Measurements from ENCODE around the gene ACTL8. TPM values are rescaled to one million over a fixed set of nuclear protein-coding genes. Genes with fewer than 3 reads are reported as not detected.

Gene ACTL8
- not detected for total RNA-seq

GRCh38 chr1:17755120-17755519, at the start of gene ACTL8:
ACTL8 (plus strand) TSS chr1:17755333; CDS start chr1:17823009, 67,676 bp downstream.
- Histone ChIP-seq H3K4me1 (ENCODE audit: insufficient read depth, low read length) (no peaks in the 10 kb centered on the region), H3K9me3 (ENCODE audit: low read depth, low read length) (peaks cover 19% of the 10 kb centered on the region), H3K4me3 (ENCODE audit: low read length) (no peak within 1 kb of the TSS), H3K27me3 (ENCODE audit: insufficient read depth, low read length) (no peaks in the 10 kb centered on the region)

GRCh38 chr1:17706445-17706844, 48.7 kb upstream of the ACTL8 start:
- Histone ChIP-seq H3K4me3 (ENCODE audit: low read length) (no peak overlapping the region), H3K27me3 (ENCODE audit: insufficient read depth, low read length) (no peaks in the 10 kb centered on the region), H3K4me1 (ENCODE audit: insufficient read depth, low read length) (no peaks in the 10 kb centered on the region), H3K9me3 (ENCODE audit: low read depth, low read length) (no peaks in the 10 kb centered on the region)

GRCh38 chr1:17709981-17710380, 45.2 kb upstream of the ACTL8 start:
- H3K4me1 ChIP-seq (ENCODE audit: insufficient read depth, low read length) = no peaks in the 10 kb centered on the region
- H3K4me3 ChIP-seq (ENCODE audit: low read length) = no peak overlapping the region
- H3K9me3 ChIP-seq (ENCODE audit: low read depth, low read length) = no peaks in the 10 kb centered on the region
- H3K27me3 ChIP-seq (ENCODE audit: insufficient read depth, low read length) = no peaks in the 10 kb centered on the region

- no peaks in the 10 kb centered on the region for H3K9me3 ChIP-seq (ENCODE audit: low read depth, low read length)
- H3K4me3 ChIP-seq (ENCODE audit: low read length) = no peak overlapping the region
- no peaks in the 10 kb centered on the region for H3K4me1 ChIP-seq (ENCODE audit: insufficient read depth, low read length)
- H3K27me3 ChIP-seq (ENCODE audit: insufficient read depth, low read length) = no peaks in the 10 kb centered on the region
Measured at GRCh38 chr1:17710889-17711576, 44.1 kb upstream of the ACTL8 start.

- H3K27me3 ChIP-seq (ENCODE audit: insufficient read depth, low read length) = no peaks in the 10 kb centered on the region
- no peaks in the 10 kb centered on the region for H3K9me3 ChIP-seq (ENCODE audit: low read depth, low read length)
- no peak overlapping the region for H3K4me3 ChIP-seq (ENCODE audit: low read length)
- no peaks in the 10 kb centered on the region for H3K4me1 ChIP-seq (ENCODE audit: insufficient read depth, low read length)
Measured at GRCh38 chr1:17711577-17711910, 43.6 kb upstream of the ACTL8 start.

GRCh38 chr1:17711941-17712340, 43.2 kb upstream of the ACTL8 start:
- Histone ChIP-seq H3K27me3 (ENCODE audit: insufficient read depth, low read length) (no peaks in the 10 kb centered on the region), H3K9me3 (ENCODE audit: low read depth, low read length) (no peaks in the 10 kb centered on the region), H3K4me1 (ENCODE audit: insufficient read depth, low read length) (no peaks in the 10 kb centered on the region), H3K4me3 (ENCODE audit: low read length) (no peak overlapping the region)

- H3K4me1 ChIP-seq (ENCODE audit: insufficient read depth, low read length) = no peaks in the 10 kb centered on the region
- no peaks in the 10 kb centered on the region for H3K27me3 ChIP-seq (ENCODE audit: insufficient read depth, low read length)
- no peak overlapping the region for H3K4me3 ChIP-seq (ENCODE audit: low read length)
- no peaks in the 10 kb centered on the region for H3K9me3 ChIP-seq (ENCODE audit: low read depth, low read length)
Measured at GRCh38 chr1:17713993-17714392, 41.1 kb upstream of the ACTL8 start.

GRCh38 chr1:17717594-17718535, 37.3 kb upstream of the ACTL8 start:
- H3K9me3 ChIP-seq (ENCODE audit: low read depth, low read length) = no peaks in the 10 kb centered on the region
- no peaks in the 10 kb centered on the region for H3K27me3 ChIP-seq (ENCODE audit: insufficient read depth, low read length)
- no peak overlapping the region for H3K4me3 ChIP-seq (ENCODE audit: low read length)
- H3K4me1 ChIP-seq (ENCODE audit: insufficient read depth, low read length) = no peaks in the 10 kb centered on the region

- H3K4me1 ChIP-seq (ENCODE audit: insufficient read depth, low read length) = no peaks in the 10 kb centered on the region
- H3K9me3 ChIP-seq (ENCODE audit: low read depth, low read length) = no peaks in the 10 kb centered on the region
- H3K4me3 ChIP-seq (ENCODE audit: low read length) = no peak overlapping the region
- H3K27me3 ChIP-seq (ENCODE audit: insufficient read depth, low read length) = no peaks in the 10 kb centered on the region
Measured at GRCh38 chr1:17719874-17720273, 35.3 kb upstream of the ACTL8 start.

- H3K4me3 ChIP-seq (ENCODE audit: low read length) = no peak overlapping the region
- H3K9me3 ChIP-seq (ENCODE audit: low read depth, low read length) = no peaks in the 10 kb centered on the region
- H3K4me1 ChIP-seq (ENCODE audit: insufficient read depth, low read length) = no peaks in the 10 kb centered on the region
- no peaks in the 10 kb centered on the region for H3K27me3 ChIP-seq (ENCODE audit: insufficient read depth, low read length)
Measured at GRCh38 chr1:17721444-17721843, 33.7 kb upstream of the ACTL8 start.

- H3K27me3 ChIP-seq (ENCODE audit: insufficient read depth, low read length) = no peaks in the 10 kb centered on the region
- no peak overlapping the region for H3K4me3 ChIP-seq (ENCODE audit: low read length)
- no peaks in the 10 kb centered on the region for H3K4me1 ChIP-seq (ENCODE audit: insufficient read depth, low read length)
- no peaks in the 10 kb centered on the region for H3K9me3 ChIP-seq (ENCODE audit: low read depth, low read length)
Measured at GRCh38 chr1:17723684-17724083, 31.4 kb upstream of the ACTL8 start.

GRCh38 chr1:17724150-17724549, 31.0 kb upstream of the ACTL8 start:
- H3K4me3 ChIP-seq (ENCODE audit: low read length) = no peak overlapping the region

GRCh38 chr1:17725084-17725719, 29.9 kb upstream of the ACTL8 start:
- Histone ChIP-seq H3K4me1 (ENCODE audit: insufficient read depth, low read length) (no peaks in the 10 kb centered on the region), H3K4me3 (ENCODE audit: low read length) (no peak overlapping the region), H3K9me3 (ENCODE audit: low read depth, low read length) (no peaks in the 10 kb centered on the region), H3K27me3 (ENCODE audit: insufficient read depth, low read length) (no peaks in the 10 kb centered on the region)

More at GRCh38 chr1:17724150-17724549, 31.0 kb upstream of the ACTL8 start:
- Histone ChIP-seq H3K9me3 (ENCODE audit: low read depth, low read length) (no peaks in the 10 kb centered on the region), H3K27me3 (ENCODE audit: insufficient read depth, low read length) (no peaks in the 10 kb centered on the region), H3K4me1 (ENCODE audit: insufficient read depth, low read length) (no peaks in the 10 kb centered on the region)

GRCh38 chr1:17725811-17726582, 29.1 kb upstream of the ACTL8 start:
- Histone ChIP-seq H3K9me3 (ENCODE audit: low read depth, low read length) (no peaks in the 10 kb centered on the region), H3K4me3 (ENCODE audit: low read length) (no peak overlapping the region), H3K27me3 (ENCODE audit: insufficient read depth, low read length) (no peaks in the 10 kb centered on the region), H3K4me1 (ENCODE audit: insufficient read depth, low read length) (no peaks in the 10 kb centered on the region)

Measured in mononuclear cell (primary cell).